Activated CD4-positive, alpha-beta T cell treated with anti-CD3 and anti-CD28 coated beads, Interleukin-2, amount 50 U/mL, for 1 hour (primary cell): Measurements from ENCODE around the gene TLCD5.

Experiments
- DNase-seq: peaks from one replicate; pipeline ENCODE4 v3.0.0-alpha.2; 2020

Gene TLCD5

DNA sequence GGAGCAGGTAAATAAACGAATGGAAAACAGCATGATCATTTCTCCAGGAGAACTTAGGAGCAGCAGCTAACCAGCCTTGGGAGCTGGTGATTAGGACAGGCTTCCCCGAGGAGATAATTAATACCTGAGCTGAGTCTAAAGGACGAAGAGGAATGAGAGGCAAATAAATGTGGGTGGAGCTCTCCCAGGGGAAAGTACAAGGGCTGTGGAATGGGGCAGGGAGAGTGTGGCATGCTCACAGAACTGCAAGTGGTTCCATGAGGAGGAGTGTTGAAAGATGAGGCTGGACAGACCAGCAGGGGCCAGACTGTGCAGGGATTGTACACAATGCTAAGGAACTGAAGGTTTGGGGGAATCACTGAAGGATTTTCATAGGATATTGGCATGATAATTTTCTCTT is 14.2 kb upstream of the TLCD5 start:
- no peak for DNase-seq

GRCh38 chr11:120314861-120315260 is 10.2 kb upstream of the TLCD5 start:
- DNase-seq = no peak

- no peak for DNase-seq
Observed at GRCh38 chr11:120316880-120317688, 8.0 kb upstream of the TLCD5 start.

GRCh38 chr11:120317689-120318480 is 7.2 kb upstream of the TLCD5 start:
- no peak for DNase-seq

DNA sequence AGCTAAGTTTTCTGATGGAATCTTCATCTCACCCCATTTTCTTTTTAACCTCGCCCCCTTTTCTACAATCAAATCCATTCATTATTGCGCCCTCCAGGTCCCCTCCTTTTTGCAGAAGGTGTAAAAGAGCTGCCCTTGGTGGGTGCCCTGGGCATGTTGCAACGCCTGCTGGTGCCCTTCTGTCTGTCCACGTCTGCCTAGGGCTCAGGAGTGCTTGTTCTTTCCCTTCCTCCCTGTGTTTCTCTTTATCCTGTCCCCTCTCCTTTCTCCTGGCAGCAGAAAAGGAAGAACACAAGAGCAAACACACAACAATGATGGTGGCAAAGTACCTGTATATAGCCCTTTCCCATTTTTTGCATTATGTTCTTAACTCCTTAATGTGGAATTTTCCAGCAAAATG is 6.2 kb upstream of the TLCD5 start:
- no peak for DNase-seq

DNA sequence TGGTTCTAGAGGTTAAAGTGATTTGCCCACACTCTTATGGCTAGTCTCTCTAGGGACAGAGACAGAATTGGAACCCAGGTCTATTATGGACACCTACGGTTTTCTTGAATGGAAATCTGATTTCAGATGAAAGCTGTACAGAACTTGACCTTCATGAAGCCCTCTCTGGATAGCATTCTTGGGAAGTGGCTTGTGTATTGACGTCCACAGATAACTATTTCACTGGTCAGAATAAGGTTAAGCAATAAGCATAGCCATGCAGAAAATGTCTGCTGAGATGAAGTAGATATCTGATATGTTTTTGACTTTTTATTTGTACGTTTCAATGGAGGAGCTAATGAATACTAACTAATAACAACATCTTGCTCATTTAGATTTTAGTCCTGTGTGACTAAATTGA is 1.1 kb downstream of the TLCD5 start:
- no peak for DNase-seq

- DNase-seq = no peak
Observed at GRCh38 chr11:120326845-120327281, 1.8 kb downstream of the TLCD5 start.

DNA sequence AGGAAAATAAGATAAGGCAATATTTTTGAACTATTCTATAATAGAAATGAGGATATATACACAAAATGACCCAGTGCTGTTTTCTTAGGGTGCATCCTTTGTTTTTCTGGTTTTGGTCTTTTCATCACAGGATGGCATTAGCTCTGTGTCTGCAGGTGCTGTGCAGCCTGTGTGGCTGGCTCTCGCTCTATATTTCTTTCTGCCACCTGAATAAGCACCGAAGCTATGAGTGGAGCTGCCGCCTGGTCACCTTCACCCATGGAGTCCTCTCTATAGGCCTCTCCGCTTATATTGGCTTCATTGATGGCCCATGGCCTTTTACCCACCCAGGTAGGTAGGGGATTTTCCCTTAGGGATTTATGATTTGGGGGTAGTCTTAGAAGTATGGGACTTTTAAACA is 2.2 kb downstream of the TLCD5 start:
- DNase-seq = no peak

DNA sequence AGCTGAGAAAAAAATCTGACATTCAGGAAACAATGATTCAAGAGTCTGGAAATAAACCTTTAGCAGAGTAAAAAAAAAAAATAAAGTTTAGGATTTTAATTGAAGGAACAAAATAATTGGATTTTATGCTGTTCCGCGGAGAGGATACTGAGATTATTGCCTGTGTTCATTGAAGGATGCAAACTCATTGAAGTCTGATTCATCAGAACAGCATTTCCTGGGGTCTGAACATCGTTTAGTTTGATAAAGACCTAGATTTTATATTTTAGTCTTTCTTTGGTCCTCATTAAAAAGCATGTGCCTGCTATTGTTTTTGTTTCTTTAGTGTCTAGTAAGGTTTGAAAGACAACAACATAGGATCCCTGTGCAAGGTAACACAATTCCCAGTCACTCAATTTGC is 4.5 kb downstream of the TLCD5 start:
- DNase-seq = no peak

GRCh38 chr11:120330045-120330444 is 4.9 kb downstream of the TLCD5 start:
- no peak for DNase-seq

DNA sequence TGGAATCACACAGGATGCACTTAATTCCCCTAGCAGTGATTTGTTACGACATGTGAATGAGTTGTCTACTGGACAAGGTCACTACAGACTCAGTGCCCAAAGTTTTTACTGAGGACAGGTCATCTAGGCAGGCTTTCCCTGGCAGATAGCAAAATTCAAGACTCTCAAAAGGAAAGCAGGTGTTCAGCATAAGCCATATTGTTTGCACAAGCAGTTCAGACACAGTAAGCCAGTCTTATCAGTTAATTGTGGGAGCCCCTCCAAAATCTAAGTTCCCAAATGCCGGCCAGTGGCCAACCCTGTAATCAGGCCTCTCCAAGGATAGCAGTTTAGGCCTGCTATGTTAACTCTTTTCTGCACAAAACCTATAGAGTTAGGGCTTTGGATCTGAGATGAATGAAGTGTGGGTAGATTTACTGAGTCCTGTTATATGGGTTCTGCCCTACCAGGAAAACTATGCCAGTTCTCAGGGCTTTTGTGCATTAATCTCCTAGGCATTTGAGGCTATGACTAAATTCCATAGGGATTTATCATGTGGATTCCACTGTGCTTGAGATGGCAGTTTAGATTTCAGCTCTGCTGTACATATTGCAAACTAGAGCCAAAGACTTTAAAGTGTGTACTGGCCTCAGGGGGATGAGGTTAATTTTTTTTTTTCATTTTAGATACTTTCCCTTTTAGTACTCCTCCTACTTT is 6.3 kb downstream of the TLCD5 start:
- no peak for DNase-seq

- no peak for DNase-seq
Observed at GRCh38 chr11:120332822-120333716, 8.0 kb downstream of the TLCD5 start.

DNA sequence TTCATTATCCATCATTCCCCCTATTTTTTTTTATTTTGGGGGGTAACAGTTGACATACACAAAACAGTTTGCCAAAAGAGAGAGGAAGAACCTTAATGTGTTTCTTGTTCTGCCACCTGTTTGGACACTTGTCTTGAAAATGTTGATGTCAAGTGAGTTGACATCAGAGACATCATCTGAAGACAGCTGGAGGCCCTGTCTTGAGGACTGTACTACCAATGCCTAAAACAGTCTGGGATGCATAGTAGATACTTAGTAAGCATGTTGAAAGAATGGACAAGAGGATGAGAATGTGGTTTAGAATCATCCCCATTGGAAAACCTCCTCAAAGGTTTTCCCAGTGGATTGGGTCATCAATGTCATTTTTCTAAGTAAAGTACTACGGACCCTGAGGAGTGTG is 8.7 kb downstream of the TLCD5 start:
- DNase-seq = no peak

DNA sequence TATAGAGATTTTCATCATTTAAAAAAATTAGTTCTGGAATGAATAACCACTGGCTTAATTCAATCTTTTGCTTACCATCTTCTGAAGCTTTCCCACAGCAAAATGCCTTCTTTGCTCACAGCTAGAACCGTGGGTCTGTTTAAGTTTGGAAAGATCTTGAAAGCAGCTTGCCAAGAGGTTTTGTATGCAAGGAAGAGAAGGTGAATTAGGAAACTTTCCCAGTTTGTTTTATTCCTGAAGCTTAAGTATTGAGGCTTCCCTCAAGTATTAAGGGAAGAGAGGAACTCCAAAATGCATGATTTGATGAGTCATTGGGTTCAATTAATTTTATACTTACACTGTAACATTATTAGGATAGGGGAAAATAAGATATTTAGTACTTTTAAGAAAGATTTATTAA is 9.2 kb downstream of the TLCD5 start:
- no peak for DNase-seq

GRCh38 chr11:120334894-120335462 is 9.9 kb downstream of the TLCD5 start:
- peak; percentile 54 for DNase-seq

DNA sequence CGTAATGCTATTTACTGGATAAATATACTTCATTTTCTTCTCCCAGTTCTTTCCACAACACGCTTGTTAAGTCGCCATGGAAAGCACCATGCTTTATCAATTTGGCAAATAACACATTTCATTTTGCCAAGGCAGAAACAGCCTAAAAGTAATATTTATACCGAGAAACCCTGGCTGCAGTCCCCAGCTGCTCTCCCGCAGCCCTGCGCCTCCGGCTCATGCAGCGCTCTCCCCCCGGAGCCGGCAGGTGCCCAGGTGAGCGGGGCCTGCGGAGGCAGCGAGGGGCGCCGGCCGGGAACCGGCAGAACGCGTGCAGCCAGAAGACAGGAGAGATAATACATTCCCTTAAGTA is 10.4 kb downstream of the TLCD5 start:
- peak; percentile 18 for DNase-seq

- peak; percentile 56 for DNase-seq
Observed at GRCh38 chr11:120335908-120336640, 11.0 kb downstream of the TLCD5 start, which contains the start of gene ARHGEF12. TSS of gene ARHGEF12 (plus strand) at chr11:120336413. CDS start at chr11:120337244, 831 bp downstream.

DNA sequence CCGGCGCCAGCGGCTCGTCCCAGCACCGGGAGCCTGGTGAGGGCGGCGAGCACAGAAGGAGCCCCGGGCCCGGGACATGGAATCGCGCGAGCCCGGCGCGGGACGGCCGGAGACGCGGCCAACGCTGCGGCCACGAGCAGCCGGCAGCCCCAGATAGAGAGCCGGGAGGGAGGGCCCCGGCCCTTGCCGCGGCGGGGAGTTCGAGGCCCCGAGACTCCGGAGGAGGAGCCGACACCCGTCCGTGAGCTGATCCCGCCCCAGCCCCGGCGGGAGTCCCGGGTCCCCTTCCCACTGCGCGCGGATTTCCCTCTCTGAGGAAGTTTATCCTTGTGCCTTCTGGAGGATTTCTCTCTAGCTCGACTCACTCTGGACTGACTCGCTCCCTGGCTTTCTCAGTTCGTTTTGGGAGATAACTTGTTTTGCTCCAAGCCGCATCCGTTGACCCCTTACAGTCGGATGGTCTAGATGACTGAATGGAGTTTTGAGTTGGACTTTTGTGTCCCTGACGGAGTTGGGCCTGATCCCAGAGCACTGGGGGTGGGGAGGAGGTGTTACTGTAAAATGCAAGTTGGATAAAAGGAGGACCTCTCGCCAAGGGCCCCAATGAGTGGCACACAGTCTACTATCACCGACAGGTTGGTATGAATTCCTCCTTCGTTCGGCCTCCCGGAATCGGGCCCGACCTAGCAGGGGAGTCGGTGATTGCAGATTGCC is 11.7 kb downstream of the TLCD5 start:
- DNase-seq = no peak

DNA sequence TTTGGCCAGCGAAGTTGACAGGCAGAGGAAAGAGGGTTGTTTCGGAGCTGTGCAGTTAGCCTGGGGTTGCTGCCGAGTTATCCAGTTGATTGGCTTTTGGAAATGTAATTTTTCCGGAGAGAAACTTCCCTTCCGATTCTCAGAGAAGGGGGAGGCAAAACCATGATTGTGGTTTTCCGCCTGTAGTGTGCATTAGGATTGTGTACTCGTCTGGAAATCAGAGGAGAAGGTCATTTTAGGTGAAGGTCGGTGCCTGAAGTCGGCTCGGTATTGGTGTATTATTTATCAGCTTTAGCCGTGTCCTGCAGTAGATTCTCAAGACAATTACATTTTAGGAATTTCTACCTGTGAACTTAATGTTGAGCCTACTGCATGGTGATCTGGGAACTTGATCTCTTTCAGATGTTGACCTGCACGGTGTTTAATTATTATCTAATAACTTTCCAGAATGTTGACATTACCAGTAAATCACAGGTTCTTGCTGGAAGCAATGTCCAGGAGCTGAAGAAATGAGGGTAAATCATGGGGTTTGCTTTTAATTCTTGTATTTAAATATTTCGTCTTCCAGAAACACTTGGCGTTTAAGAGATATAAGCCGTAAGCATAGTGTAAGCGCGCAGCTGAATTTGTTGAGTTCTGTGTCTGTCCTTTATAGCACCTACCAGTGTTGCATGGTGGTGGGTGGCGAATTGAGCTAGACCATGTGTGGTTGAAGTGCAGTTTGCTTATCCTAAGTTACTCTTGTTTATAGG is 12.4 kb downstream of the TLCD5 start:
- no peak for DNase-seq
